ENCODE results near the gene TMEM255B.
"Not testable (repeated sequence)": the region's sequence is repeated elsewhere in the genome, so short reads cannot be mapped to it uniquely, and the experiment has no call there.

Gene TMEM255B

DNA sequence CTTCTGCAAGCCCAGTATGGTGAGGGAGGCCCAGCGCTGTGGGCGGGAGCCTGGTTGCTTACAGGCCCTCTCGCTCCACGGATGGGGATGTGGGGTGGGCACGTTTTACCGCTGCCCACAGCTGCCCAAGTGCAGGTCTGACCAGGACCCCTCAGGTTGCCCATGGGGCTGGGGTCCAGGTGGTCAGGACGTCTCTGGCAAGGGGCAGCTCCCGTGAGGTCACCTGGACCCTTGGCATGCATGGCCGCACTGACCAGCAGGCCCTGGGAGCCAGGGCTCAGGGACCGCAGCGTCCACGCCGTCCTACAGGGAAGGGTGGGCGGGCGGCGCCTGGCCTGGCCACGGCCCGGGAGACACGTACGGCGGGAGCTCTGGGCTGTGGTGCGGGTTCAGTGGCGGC lies 72.0 kb downstream of the TMEM255B start:
- no peak overlapping the region for H3K9ac ChIP-seq
- H2AFZ ChIP-seq (ENCODE audit: low read depth): no peak overlapping the region
- H3K79me2 ChIP-seq (ENCODE audit: insufficient read depth, low read depth): no peaks in the 10 kb centered on the region
- TF ChIP-seq, protein P1, sequence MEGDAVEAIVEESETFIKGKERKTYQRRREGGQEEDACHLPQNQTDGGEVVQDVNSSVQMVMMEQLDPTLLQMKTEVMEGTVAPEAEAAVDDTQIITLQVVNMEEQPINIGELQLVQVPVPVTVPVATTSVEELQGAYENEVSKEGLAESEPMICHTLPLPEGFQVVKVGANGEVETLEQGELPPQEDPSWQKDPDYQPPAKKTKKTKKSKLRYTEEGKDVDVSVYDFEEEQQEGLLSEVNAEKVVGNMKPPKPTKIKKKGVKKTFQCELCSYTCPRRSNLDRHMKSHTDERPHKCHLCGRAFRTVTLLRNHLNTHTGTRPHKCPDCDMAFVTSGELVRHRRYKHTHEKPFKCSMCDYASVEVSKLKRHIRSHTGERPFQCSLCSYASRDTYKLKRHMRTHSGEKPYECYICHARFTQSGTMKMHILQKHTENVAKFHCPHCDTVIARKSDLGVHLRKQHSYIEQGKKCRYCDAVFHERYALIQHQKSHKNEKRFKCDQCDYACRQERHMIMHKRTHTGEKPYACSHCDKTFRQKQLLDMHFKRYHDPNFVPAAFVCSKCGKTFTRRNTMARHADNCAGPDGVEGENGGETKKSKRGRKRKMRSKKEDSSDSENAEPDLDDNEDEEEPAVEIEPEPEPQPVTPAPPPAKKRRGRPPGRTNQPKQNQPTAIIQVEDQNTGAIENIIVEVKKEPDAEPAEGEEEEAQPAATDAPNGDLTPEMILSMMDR (conservative IDR thresholded peaks at IDR 0.05; ENCODE audit: low read depth, low read length): no peak
- peaks cover 6% of the 10 kb centered on the region for H3K4me1 ChIP-seq (ENCODE audit: low read depth, poor library complexity, severe bottlenecking)
- H3K4me3 ChIP-seq (IDR thresholded peaks at IDR 0.05; ENCODE audit: insufficient read depth, low read depth, low read length): no peak overlapping the region
- H3K4me2 ChIP-seq: no peak overlapping the region
- H3K27me3 ChIP-seq (ENCODE audit: insufficient read depth, low read depth): no peaks in the 10 kb centered on the region
- no peaks in the 10 kb centered on the region for H3K36me3 ChIP-seq (ENCODE audit: insufficient read depth)
- no peak overlapping the region for H3K27ac ChIP-seq
- no peaks in the 10 kb centered on the region for H4K20me1 ChIP-seq (ENCODE audit: insufficient read depth)

DNA sequence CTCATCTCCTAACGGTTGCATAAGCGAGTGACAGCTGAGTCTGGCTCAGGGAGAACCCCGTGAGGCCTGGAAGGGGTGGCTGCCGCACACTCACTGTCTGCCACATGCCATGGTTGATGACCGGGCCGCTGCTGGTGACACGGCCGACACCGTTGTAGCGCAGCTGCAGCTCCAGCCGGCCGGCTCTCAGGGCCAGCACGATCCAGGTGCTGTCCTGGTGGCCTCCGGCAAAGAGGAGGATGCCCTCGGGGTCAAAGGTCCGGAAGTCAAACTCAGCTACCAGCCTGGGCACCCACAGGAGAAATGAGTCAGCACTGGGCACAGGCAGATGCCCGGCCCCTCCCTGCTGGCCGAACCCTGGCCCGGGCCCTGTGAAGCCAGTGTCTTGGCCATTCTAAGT lies 73.2 kb downstream of the TMEM255B start:
- Histone ChIP-seq H3K4me2 (no peak overlapping the region), H3K36me3 (ENCODE audit: insufficient read depth) (no peaks in the 10 kb centered on the region)

DNA sequence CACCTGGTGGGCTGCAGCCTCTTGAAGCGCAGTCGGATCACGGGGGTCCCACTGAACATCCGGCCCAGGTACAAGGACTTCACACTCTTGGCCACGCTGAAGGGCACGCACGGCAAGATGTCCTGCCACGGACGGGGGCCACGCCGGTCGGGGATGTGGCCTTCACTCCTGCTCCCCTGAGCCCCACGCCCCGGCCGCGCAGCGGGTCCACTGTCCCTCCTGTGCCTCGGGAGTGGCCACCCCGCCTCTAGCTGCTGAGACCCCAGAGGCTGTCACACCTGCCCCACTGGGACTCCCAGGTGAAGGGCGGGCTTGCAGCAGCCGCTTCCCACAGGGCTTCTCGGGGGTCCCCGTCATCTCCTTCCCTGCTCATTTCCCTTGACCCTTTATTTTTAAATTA lies 73.6 kb downstream of the TMEM255B start:
- H2AFZ ChIP-seq (ENCODE audit: low read depth): no peak overlapping the region
- no peak overlapping the region for H3K27ac ChIP-seq
- H3K27me3 ChIP-seq (ENCODE audit: insufficient read depth, low read depth): no peaks in the 10 kb centered on the region
- no peaks in the 10 kb centered on the region for H3K79me2 ChIP-seq (ENCODE audit: insufficient read depth, low read depth)
- TF ChIP-seq, protein P1 (conservative IDR thresholded peaks at IDR 0.05; ENCODE audit: low read depth, low read length): no peak
- no peak overlapping the region for H3K4me2 ChIP-seq
- H3K4me1 ChIP-seq (ENCODE audit: low read depth, poor library complexity, severe bottlenecking): peaks cover 6% of the 10 kb centered on the region
- no peaks in the 10 kb centered on the region for H3K36me3 ChIP-seq (ENCODE audit: insufficient read depth)
- no peak overlapping the region for H3K4me3 ChIP-seq (IDR thresholded peaks at IDR 0.05; ENCODE audit: insufficient read depth, low read depth, low read length)
- H3K9ac ChIP-seq: no peak overlapping the region
- H4K20me1 ChIP-seq (ENCODE audit: insufficient read depth): no peaks in the 10 kb centered on the region

More for the DNA sequence above, 73.2 kb downstream of the TMEM255B start:
- H2AFZ ChIP-seq (ENCODE audit: low read depth): no peak overlapping the region
- H3K4me3 ChIP-seq (IDR thresholded peaks at IDR 0.05; ENCODE audit: insufficient read depth, low read depth, low read length): no peak overlapping the region
- H3K27ac ChIP-seq: no peak overlapping the region
- peaks cover 6% of the 10 kb centered on the region for H3K4me1 ChIP-seq (ENCODE audit: low read depth, poor library complexity, severe bottlenecking)
- H3K9ac ChIP-seq: no peak overlapping the region
- no peaks in the 10 kb centered on the region for H3K27me3 ChIP-seq (ENCODE audit: insufficient read depth, low read depth)
- TF ChIP-seq, protein P1 (conservative IDR thresholded peaks at IDR 0.05; ENCODE audit: low read depth, low read length): no peak
- H4K20me1 ChIP-seq (ENCODE audit: insufficient read depth): no peaks in the 10 kb centered on the region
- H3K79me2 ChIP-seq (ENCODE audit: insufficient read depth, low read depth): no peaks in the 10 kb centered on the region

DNA sequence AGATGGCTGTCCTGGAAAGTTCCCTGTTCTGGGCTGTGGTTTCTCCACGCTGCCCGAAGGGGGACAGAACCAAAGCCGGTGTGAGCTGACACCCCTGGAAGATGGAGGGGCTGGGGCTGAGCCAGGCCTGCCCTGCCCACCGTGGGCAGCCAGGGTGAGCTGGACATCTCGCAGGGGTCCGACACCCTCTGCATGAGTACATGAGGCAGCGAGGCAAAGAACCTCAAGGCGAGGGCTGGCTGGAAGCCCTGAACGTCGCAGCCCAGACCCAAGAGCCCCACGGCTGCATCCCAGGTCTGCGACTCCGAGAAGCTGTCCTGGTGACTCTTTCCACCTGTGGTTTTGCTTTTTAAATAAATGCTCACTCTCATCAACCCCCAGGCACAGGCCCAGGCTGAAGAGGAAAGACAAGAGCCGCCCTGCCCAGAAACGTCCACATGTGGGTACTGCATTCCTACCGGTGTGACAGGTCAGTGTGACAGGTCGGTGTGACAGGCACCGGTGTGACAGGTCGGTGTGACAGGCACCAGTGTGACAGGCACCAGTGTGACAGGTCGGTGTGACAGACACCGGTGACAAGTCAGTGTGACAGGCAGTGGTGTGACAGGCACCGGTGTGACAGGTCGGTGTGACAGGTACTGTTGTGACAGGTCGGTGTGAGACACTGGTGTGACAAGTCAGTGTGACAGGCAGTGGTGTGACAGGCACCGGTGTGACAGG lies 74.2 kb downstream of the TMEM255B start:
- H3K27ac ChIP-seq: no peak overlapping the region
- H3K4me2 ChIP-seq: no peak overlapping the region
- no peaks in the 10 kb centered on the region for H3K36me3 ChIP-seq (ENCODE audit: insufficient read depth)
- H3K27me3 ChIP-seq (ENCODE audit: insufficient read depth, low read depth): no peaks in the 10 kb centered on the region
- H4K20me1 ChIP-seq (ENCODE audit: insufficient read depth): no peaks in the 10 kb centered on the region
- peaks cover 6% of the 10 kb centered on the region for H3K4me1 ChIP-seq (ENCODE audit: low read depth, poor library complexity, severe bottlenecking)
- TF ChIP-seq, protein P1 (conservative IDR thresholded peaks at IDR 0.05; ENCODE audit: low read depth, low read length): no peak
- H3K9ac ChIP-seq: no peak overlapping the region
- H2AFZ ChIP-seq (ENCODE audit: low read depth): no peak overlapping the region
- no peak overlapping the region for H3K4me3 ChIP-seq (IDR thresholded peaks at IDR 0.05; ENCODE audit: insufficient read depth, low read depth, low read length)
- H3K79me2 ChIP-seq (ENCODE audit: insufficient read depth, low read depth): no peaks in the 10 kb centered on the region

DNA sequence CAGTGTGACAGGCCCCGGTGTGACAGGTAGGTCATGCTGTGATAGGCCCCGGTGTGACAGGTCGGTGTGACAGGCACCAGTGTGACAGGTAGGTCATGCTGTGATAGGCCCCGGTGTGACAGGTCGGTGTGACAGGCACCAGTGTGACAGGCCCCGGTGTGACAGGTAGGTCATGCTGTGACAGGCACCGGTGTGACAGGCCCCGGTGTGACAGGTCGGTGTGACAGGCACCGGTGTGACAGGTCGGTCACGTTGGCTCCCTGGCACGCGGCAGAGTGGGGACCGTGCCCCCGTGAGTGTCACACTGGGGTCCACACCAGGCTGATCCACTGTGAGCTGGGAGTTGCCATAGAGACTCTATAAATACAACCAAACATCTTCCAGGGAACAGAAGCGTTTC lies 75.0 kb downstream of the TMEM255B start:
- H3K4me3 ChIP-seq (IDR thresholded peaks at IDR 0.05; ENCODE audit: insufficient read depth, low read depth, low read length); H2AFZ ChIP-seq (ENCODE audit: low read depth); H3K4me1 ChIP-seq (ENCODE audit: low read depth, poor library complexity, severe bottlenecking); H3K36me3 ChIP-seq (ENCODE audit: insufficient read depth); H3K27me3 ChIP-seq (ENCODE audit: insufficient read depth, low read depth); H3K4me2 ChIP-seq; H4K20me1 ChIP-seq (ENCODE audit: insufficient read depth); H3K79me2 ChIP-seq (ENCODE audit: insufficient read depth, low read depth); H3K27ac ChIP-seq; H3K9ac ChIP-seq: not testable (repeated sequence)

All from KMS-11 (cell line).